Breast epithelium (tissue), 3 donors: ENCODE results near the gene PTPRG.

Experiments
- CTCF ChIP-seq, 3 donors: fragments of 450-650 bp; IDR thresholded peaks; one replicate each; pipeline ENCODE4 v1.5.1; 2016 to 2017; ENCODE audit warnings: antibody characterized with exemption in 3 of 3, mild to moderate bottlenecking in 3 of 3, moderate library complexity in 3 of 3
- POLR2AphosphoS5 ChIP-seq, 3 donors: sonication (generic); formaldehyde crosslinking; IDR thresholded peaks; one replicate each; pipeline ENCODE4 v1.6.1; 2017; ENCODE audit warnings: antibody characterized with exemption in 3 of 3

GRCh38 chr3:61593446-61594029, 32.2 kb downstream of the PTPRG start:
- TF ChIP-seq CTCF (IDR thresholded peaks at IDR 0.05), result no peak
- no peak for TF ChIP-seq POLR2AphosphoS5 (IDR thresholded peaks at IDR 0.05)
